GM21381 (cell line): Measurements from ENCODE around the gene LRRC3C.
A peak's percentile ranks its signal among the peaks of the same experiment; 100 is the strongest.
"Not testable (repeated sequence)": the region's sequence is repeated elsewhere in the genome, so short reads cannot be mapped to it uniquely, and the experiment has no call there.

Source experiments
- ATAC-seq: cut with Tn5 transposase; IDR thresholded peaks from one replicate; pipeline ENCODE4 v1.9.1; 2021; ENCODE audit warnings: mild to moderate bottlenecking, moderate library complexity; ENCODE audit not compliant: unreplicated experiment

Gene LRRC3C, protein sequence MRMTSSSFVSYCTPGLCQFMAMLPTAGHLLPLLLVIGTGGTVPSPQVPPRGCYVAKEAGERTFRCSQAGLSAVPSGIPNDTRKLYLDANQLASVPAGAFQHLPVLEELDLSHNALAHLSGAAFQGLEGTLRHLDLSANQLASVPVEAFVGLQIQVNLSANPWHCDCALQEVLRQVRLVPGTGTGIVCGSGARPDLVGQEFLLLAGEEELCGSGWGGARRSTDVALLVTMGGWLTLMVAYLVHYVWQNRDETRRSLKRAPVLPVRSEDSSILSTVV

DNA sequence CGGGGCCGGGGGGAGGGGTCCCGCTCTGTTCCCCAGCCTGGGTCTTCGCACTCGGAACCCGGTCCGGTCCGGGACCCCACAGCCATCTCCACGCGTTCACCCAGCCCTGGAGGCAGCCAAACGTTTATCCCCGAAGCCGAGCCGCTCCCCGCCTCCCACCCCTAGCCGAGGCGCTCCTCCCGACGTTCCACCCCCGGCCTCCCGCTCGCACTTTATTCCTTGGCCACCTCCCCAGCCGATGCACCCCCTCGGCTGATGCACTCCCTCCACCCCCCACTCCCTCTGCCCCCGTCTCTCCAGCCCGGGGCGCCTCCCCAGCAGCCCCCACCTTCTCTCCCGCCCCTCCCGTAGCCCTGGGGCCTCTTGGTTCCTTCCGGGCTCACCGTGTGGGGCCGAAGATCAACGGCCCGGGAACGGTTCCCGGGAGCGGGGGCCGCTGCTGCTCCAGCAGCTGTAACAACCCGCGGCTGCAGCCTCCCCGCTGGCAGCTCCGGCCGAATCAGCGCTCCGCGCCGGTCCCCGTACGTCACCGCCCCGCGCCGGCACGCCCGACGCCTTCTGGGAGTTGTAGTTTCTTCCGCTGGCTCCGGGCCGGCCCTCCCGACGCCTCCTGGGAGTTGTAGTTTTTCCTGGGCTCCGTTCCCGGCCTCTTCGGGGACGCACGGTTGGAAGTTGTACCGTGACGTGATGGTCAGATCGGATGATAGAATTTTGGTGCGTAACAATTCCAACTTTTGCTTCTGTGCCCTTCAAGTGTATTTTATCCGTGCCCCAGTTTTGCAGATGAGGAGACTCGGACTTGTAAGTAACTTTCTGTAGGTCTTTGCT, at the start of gene LRRC3C, which contains the start of gene ORMDL3:
Gene LRRC3C (plus strand): TSS at position 632 of the 828 bp plus-strand sequence. CDS start 13,792 bp downstream, outside the sequence.
Gene ORMDL3 (minus strand): TSS at position 501 of the 828 bp plus-strand sequence. CDS start 3,398 bp downstream, outside the sequence.
- ATAC-seq = peak; percentile 70

DNA sequence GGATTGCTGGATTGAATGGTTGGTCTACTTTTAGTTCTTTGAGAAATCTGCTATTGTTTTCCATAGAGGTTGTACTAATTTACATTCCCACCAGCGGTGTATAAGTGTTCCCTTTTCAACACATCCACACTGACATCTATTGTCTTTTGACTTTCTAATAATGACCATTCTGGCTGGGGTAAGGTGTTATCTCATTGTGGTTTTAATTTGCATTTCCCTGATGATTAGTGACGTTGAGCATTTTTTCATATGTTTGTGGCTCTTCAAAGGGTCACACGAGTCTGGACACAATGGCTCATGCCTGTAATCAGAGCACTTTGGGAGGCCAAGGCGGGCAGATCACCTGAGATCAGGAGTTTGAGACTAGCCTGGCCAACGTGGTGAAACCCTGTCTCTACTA, 41.4 kb upstream of the LRRC3C start:
- ATAC-seq = not testable (repeated sequence)

DNA sequence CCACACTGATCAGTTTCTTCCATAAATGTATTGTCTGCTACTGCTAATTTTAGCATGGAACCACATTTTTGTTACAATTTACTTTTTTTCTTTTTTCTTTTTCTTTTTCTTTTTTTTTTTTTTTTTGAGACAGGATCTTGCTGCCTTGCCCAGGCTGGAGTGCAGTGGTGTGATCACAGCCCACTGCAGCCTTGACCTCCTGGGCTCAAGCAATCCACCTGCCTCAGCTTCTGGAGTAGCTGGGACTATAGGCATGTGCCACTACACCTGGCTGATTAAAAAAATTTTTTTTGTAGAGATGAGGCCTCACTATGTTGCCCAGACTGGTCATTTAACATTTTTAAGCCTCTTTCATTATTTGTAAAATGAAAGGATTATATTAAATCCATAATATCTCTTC, 40.5 kb upstream of the LRRC3C start:
- no peak for ATAC-seq

DNA sequence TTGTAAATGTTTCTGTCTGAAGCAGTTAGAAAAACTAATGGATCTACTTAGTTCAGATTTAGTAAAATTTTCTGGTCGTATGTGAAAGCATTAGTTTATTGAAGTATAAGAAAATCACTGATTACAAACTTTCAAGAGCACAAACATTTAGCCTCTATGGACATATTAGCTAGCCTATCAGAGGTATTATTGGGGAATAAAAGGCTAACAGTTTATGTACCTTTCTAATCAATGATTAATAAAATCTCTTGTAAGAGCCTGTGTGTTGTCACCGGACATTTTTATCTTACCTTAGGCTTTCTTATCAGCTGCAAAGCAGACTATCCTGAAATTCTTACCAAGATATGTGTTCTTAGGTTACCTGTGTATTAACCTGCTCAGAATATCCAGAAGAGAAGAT, 38.3 kb upstream of the LRRC3C start:
- ATAC-seq = no peak

DNA sequence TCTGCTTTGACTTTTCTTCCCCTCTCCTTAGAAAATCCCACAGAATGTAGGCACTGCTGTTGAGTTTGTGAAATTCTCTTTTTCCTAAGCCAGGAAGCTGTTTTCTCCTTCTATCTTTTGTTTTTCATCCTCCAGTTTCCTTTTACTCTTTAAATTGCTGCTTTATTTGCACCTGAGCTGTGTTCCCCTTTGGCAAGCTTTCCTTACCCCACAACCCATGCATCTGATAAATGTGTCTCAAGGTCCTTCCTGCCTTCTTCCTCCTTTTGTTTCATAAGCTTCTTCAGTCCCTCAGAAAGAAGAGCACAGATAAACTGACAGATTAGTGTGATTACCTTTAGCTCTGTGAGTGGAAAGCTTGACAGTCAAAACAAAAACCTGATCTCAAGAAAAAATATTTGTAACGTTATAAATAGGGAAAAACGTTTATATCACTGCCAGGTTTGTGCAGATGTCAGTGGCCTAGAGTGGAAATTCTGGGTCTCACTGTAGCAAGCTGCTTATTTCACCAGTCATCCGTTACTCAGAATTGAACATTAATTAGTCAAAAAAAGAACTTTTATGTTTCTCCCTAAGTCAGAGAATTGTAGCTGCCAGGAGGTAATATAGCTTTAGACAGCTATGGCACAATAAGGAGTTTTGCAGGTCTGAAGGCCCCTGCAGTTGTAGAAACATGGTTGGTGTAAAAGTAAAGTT, 32.7 kb upstream of the LRRC3C start:
- no peak for ATAC-seq

DNA sequence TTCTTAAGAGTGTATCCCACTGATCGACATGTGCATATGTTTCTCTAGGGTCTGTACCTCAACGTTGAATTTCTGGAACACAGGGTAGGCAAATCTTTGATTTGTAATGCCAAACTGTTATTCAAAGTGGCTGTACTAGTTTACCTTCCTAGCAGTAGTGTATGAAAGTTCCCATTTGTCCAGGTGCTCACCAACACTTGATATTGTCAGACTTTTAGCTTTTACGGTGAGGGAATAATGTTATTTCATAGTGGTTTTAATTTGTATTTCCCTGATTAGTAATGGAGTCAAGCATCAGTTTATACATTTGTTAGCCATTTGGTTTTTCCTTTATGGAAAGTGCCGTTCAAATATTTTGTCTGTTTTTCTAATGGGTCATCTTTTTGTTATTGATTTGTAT, 29.4 kb upstream of the LRRC3C start:
- ATAC-seq = no peak

DNA sequence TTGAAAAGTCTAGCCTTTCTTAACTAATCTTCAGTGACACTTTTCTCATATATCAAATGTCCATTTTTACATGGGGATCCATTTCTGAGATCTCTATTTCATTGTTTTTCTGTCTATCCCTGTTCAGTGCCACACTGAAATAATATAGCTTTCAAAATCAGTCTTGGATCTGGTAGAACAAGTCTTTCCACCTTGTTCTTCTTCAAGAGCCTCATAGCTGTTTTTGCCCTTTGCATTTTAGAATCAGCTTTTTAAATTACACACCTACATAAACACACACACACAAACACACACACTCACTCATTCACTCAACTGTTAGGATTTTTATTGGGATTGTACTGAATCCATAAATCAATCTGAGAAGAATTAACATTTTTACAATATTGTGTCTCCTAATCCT, 28.3 kb upstream of the LRRC3C start:
- ATAC-seq = no peak

DNA sequence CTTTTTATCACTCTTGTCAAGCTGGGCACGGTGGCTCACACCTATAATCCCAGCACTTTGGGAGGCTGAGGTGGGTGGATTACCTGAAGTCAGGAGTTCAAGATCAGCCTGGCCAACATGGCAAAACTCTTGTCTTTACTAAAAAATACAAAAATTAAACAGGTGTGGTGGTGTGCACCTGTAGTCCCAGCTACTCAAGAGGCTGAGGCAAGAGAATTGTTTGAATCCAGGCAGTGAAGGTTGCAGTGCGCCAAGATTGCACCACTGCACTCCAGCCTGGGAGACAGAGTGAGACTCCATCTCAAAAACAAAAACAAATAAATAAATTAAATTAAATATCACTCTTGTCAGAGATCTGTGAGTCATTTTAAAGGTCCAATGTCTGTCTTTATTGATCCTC, 25.5 kb upstream of the LRRC3C start:
- not testable (repeated sequence) for ATAC-seq

DNA sequence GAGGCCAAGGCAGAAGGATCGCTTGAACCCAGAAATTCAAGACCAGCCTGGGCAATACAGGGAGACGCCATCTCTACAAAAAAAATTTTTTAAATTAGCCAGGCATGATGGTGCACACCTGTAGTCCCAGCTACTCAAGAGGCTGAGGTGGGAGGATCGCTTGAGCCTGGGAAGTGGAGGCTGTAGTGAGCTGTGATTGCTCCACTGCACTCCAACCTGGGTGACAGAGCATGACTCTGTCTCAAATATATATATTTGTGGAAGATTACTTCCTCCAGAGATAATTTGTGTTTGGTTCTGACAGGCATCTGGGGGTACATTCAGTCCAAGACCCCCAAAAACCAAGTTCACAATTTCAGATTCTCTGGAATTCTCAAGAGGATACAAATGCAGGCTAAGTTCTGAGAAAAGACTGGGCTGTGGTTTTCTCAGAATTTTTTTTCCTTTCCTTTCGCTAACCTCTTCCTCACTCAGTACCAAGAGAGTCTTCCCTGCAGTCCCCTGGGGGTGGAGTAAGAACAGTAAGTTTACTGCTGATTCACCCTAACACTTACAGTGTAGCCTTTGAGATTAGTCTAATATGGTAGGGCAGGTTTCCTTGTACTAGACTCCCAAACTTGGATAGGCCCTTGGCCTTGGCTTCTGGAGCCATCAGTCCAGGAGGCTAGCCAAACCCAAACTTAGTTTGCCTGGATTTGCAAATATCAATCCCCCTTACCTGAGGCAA, 24.2 kb upstream of the LRRC3C start:
- no peak for ATAC-seq

DNA sequence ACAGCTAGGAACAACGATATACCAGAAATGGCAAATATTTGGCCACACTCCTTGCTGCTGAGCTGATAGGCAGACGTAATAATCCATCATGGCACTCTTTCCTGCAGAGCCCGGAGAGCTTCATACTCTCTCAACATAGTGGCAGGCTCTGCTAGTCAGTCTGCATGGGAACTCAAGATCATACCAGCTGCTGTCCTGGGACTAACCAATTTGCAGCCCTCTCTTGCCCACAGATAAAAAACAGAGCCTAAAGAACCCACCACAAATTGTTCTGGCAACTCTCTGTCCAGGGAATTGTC, 22.6 kb upstream of the LRRC3C start:
- no peak for ATAC-seq

DNA sequence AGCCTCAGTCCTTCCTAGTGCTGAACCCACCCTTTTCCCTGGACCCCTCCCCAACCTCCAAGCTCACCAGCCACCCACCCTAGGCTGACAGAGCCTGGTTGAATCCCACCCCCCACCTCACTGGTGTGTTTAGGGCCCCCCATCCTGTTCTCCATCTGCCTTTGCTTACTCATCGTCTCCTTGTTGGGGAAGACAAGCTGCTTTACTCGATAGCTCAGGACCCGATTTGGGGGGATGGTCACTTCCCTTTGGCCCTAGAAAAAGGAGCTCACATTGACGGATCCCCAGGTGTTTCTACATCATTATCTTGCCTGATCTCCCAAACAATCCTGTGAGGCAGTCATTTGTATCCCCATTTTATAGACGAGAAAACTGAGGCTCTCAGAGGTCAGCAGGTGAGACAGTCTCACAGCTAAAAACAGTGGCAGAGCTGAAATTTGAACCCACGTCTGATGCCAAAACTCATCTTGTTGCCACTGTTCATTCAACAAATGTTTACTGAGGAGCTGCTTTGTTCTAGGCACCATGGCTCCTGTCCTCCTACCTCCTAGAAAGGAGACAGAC, 18.7 kb upstream of the LRRC3C start:
- ATAC-seq = no peak

DNA sequence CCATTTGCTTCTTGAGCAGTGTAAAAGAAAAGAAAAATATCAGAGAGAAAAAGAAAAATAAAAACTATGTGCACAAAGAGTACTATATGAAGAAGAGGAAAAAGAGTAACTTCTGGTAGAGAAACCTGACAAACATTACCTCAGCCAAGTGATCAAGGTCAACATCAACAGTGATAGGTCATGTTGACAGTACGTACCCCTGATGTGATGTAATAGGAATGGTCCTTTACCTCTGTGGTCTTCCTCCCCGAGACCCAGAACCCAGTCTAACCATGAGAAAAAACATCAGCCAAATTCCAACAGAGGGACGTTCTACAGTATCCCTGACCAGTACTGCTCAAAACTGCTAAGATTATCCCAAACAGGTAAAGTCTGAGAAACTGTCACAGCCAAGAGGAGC, 13.5 kb upstream of the LRRC3C start:
- no peak for ATAC-seq

DNA sequence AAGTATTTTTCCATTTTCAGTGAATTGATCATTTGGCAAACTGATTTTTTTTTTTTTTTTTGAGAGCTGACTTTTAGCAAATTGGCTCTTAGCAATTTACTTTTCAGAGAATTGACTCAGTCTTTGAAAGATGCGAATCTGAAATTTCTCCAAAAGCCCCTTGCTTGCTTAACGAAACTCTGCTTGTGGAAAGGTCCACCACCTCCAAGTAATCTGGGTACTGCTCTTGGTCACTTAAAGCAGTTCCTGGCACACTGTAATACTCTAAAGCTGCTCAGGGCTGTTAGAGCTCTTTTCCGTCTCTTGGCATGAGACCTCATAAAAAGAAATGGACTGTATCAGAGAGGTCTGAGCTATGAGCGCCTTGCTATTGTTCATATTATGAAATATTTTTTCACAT, 12.0 kb upstream of the LRRC3C start:
- no peak for ATAC-seq

DNA sequence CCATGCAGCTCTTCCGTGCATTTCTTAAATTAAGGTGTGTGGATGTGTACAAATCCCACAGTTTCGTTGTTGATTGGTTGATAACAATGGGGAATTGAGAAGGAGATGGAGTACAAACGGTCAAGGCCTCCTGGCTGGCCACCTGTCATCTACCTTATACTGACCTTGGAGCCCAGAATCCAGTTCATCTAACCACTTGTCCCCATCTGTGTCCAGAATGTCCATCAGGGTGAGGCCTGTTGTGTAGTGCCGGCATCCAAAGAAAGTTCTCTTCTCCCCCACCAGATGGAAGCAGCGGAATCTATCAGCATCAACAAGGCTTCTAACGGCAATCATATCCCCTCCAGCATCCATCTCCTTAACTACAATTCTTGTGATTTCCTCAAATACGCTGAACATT, 10.6 kb upstream of the LRRC3C start:
- no peak for ATAC-seq

DNA sequence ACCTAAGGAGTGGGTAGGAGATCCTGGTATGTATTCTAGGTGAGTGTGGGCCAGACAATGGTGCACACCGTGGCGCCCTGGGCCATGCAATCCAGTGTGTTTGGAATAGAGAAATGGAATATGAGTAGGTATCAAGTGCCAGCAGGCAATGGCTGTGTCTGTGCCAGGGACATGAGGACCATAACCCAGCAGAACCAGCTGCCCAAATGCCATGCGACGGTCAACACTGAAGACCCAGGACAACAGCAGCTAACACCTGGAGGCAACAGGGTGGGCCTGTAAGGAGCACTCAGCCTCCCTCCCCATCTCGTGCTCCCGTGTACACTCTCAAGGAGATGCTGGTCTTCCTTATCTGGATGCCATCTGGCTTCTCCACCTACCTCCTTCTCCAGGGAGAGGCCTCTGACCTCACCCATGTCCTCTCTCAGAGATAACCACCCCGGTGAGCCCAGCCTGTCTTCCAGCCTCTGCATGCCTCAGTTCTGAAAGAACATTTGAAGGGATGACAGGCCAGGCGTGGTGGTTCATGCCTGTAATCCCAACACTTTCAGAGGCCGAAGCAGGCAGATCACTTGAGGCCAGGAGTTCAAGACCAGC, 8.3 kb upstream of the LRRC3C start:
- no peak for ATAC-seq

DNA sequence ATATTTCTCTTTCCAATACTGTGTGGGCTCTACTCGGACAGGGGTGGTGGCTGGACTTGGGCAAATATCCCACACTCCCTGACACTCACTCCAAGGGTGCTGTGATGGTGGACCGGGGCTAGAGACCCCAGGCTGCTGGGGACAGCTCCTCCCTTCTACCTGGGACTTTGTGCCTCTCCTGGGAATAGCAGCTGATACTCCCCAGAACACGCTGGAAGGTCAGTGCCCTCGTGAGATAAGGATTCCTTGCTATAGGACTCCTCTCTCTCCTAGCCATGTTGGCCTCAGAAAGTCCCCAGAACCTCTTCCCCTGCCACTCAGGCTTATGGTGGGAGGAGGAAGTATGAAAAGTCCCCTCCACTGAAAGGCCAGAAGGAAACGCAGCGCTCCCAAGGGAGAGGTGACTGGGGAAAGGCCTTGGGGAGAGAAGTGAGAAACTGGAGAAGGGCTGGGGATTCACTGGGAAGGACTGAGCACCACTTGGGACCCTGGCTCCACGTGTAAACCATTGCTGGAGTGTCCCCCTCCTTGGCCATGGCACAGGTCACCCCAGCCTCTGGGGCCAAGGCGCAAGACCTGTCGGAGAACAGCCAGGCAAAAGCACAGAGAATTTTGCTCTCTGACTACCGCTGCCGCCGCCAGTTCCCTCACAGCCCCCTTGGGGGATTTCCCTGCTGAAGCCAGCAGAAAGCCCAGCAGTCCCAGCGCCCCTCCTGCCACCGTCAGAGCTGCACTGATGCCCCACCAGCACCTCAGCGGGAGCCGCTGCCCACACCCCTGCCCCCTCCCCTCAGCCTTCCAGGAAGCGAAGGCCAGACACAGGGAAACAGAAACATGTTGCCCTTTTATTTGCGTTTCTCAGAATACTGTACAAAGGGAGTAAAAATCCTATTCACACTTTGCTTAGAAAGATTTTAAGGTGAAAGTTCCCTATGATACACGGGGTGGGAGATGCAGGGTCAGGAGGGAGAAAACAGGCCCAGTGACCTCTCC, 7.0 kb upstream of the LRRC3C start:
- no peak for ATAC-seq

DNA sequence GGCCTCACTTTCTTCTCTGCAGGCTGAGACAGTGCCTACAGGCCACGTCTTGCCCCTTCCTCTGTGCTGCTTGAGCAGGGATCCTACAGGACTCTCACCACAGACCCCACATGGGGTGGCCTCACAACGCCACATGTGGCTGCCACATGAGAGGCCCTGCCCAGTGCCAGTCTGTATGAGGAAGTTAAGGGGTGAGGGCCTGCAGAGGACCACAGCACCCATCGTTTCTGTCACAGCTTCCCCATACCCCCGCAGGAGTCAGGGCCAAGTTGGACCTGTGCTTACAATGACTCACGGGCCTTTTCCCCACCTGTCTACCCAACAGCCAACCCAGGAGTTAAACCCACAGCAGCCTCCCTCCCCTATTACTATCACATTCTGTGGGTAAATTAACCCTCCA, 6.2 kb upstream of the LRRC3C start:
- ATAC-seq = no peak

DNA sequence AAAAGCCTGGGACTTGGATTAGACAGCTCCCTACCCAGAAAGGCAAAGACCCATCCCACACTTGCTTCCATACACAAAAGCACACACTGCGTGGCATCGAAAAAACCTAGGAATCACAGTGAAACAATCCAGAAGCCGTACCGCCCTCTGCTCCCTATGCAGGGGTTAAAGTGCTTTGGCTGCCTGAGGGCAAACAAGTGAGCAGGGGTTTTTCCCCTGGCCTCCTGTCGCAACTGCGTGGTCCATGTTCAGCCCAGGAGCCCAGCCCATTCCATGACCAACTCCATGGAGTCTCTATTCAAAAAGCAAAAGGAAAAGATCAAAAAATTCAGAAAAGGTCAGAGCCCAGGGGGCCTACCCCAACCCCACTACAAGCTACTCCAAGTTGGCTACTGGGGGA, 5.5 kb upstream of the LRRC3C start:
- no peak for ATAC-seq

DNA sequence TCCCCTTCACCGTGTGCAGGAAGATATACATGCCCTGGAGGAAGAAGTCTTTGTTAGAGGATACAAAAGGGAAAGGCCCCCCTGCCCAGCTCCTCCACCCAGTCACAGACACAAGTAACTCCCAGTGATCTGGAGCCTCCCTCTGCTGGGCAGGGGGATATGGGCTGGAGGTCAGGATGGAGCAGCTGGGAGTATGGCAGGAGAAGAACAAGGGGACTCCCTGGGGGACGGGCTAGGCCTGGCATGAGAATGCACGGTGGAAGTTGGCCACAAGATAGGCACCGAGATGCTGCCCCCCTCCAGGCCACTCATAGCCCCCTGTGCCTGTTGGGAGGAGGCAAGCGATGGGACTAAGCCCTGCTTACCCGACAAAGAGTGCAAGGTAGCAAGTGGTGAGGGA, 4.3 kb upstream of the LRRC3C start:
- no peak for ATAC-seq
